HepG2 (cell line): Measurements from ENCODE around the gene CTIF. TPM values are rescaled to one million over a fixed set of nuclear protein-coding genes. Genes with fewer than 3 reads are reported as not detected.
A peak's percentile ranks its signal among the peaks of the same experiment; 100 is the strongest.

Experiments used
- ATAC-seq: fragments of 200-7000 bp; cut with Tn5 transposase; 3 replicates; pipeline ENCODE4 v1.9.1; 2020; ENCODE audit warnings: mild to moderate bottlenecking, moderate library complexity
- BruUV-seq: library from RNA; stranded (reverse); fragments of 400-500 nt; replicated peaks from 2 replicates; lab custom pipeline; 2021; lab: Mats Ljungman, UMichigan
- CTCF ChIA-PET: fragments of 300-600 bp; formaldehyde crosslinking; extraction: SDS; loops from one replicate; lab custom pipeline; 2021; ENCODE audit warnings: low total read pairs, inconsistent platforms, low intra/inter-chr PET ratio; lab: Yijun Ruan, JAX
- POLR2A ChIA-PET: fragments of 350-600 bp; sonication (Branson Sonifier 250); formaldehyde crosslinking; loops from one replicate; lab custom pipeline; 2020; ENCODE audit warnings: antibody characterized with exemption, inconsistent platforms; lab: Yijun Ruan, JAX
- DNase-seq: peaks from one replicate; pipeline ENCODE4 v3.0.0-alpha.2; 2015; ENCODE audit warnings: low spot score
- FAIRE-seq: peaks from 3 replicates; lab custom pipeline; 2011; peaks lifted over from hg19 to GRCh38; lab: Jason Lieb, UNC
- H2AFZ ChIP-seq: one replicate; pipeline ENCODE4 v1.6.1; 2011; ENCODE audit warnings: low read length, inconsistent platforms
- H3K27ac ChIP-seq: fragments of 300-600 bp; 3 replicates; pipeline ENCODE4 v1.8.0; 2011; ENCODE audit warnings: mixed run types, mild to moderate bottlenecking, mixed read lengths, low read length, inconsistent platforms; ENCODE audit not compliant: insufficient read depth; ENCODE audit errors: extremely low read length
- H3K27me3 ChIP-seq, 2 experiments: fragments of 200-600 bp in 1 of 2; 2 replicates in 1 of 2; 3 replicates in 1 of 2; pipeline versions ENCODE4 v1.6.0 to v1.8.0; 2011; ENCODE audit warnings: low read length in 2 of 2, mild to moderate bottlenecking in 2 of 2, moderate library complexity in 2 of 2, inconsistent platforms in 1 of 2; ENCODE audit not compliant: insufficient read depth in 2 of 2, control insufficient read depth in 1 of 2
- H3K36me3 ChIP-seq, 2 experiments: fragments of 200-600 bp in 1 of 2; replicated peaks in 1 of 2; 2 replicates in 1 of 2; 3 replicates in 1 of 2; pipeline versions ENCODE4 v1.5.1 to v1.8.0; 2011; ENCODE audit warnings: low read length in 2 of 2, inconsistent platforms in 1 of 2; ENCODE audit not compliant: insufficient read depth in 2 of 2, control insufficient read depth in 1 of 2
- H3K4me1 ChIP-seq: 2 replicates; pipeline ENCODE4 v1.5.1; 2012; ENCODE audit warnings: low read length, inconsistent platforms; ENCODE audit not compliant: insufficient read depth
- H3K4me2 ChIP-seq: 2 replicates; pipeline ENCODE4 v1.6.0; 2011; ENCODE audit warnings: low read depth, low read length, inconsistent platforms
- H3K4me3 ChIP-seq, 3 experiments: fragments of 200-600 bp in 1 of 3; sonication (generic), shearing (Covaris generic) in 1 of 3; replicated peaks in 1 of 3; 2 replicates each; pipeline ENCODE4 v1.5.1; 2011 to 2016; ENCODE audit warnings: low read length in 3 of 3, inconsistent platforms in 2 of 3, low read depth in 2 of 3, mild to moderate bottlenecking in 2 of 3, control low read depth in 1 of 3, mixed read lengths in 1 of 3; ENCODE audit not compliant: insufficient read depth in 1 of 3
- H3K79me2 ChIP-seq: one replicate; pipeline ENCODE4 v1.6.1; 2011; ENCODE audit warnings: low read length, inconsistent platforms; ENCODE audit not compliant: insufficient read depth
- H3K9ac ChIP-seq: 2 replicates; pipeline ENCODE4 v1.6.0; 2011; ENCODE audit warnings: mild to moderate bottlenecking, low read depth, low read length, inconsistent platforms; ENCODE audit not compliant: insufficient read depth
- H3K9me3 ChIP-seq: 2 replicates; pipeline ENCODE4 v1.5.1; 2012; ENCODE audit warnings: mild to moderate bottlenecking, low read length
- H4K20me1 ChIP-seq: 2 replicates; pipeline ENCODE4 v1.6.0; 2011; ENCODE audit warnings: inconsistent platforms, mild to moderate bottlenecking, low read length, moderate library complexity; ENCODE audit not compliant: insufficient read depth
- HNF4A ChIP-seq: sonication (generic); formaldehyde crosslinking; IDR thresholded peaks from 2 replicates; pipeline ENCODE4 v1.4.0; 2020; ENCODE audit warnings: missing genetic modification reagents
- HNRNPK ChIP-seq: fragments of 200-400 bp; formaldehyde crosslinking; IDR thresholded peaks from 2 replicates; pipeline ENCODE4 v1.6.1; 2018; ENCODE audit warnings: low read length, low read depth, moderate library complexity, mild to moderate bottlenecking; ENCODE audit not compliant: poor library complexity, severe bottlenecking
- PRMT3 ChIP-seq: sonication (generic); formaldehyde crosslinking; IDR thresholded peaks from 2 replicates; pipeline ENCODE4 v1.8.1; 2022; ENCODE audit warnings: low read depth, mild to moderate bottlenecking, moderate library complexity, missing genetic modification reagents, borderline replicate concordance
- ZNF460 ChIP-seq: sonication (generic); formaldehyde crosslinking; IDR thresholded peaks from 2 replicates; pipeline ENCODE4 v1.5.1; 2020; ENCODE audit warnings: missing genetic modification reagents, mild to moderate bottlenecking, borderline replicate concordance
- ZNF501 ChIP-seq: sonication (generic); formaldehyde crosslinking; IDR thresholded peaks from 2 replicates; pipeline ENCODE4 v1.5.1; 2020; ENCODE audit warnings: mild to moderate bottlenecking, moderate library complexity, missing genetic modification reagents
- WGBS: methylation state at CpG from one replicate; pipeline ENCODE4 v1.1.6; 2017; ENCODE audit warnings: low lambda C conversion rate; 5-methylcytosine and 5-hydroxymethylcytosine counted together
- in situ Hi-C: cut with HindIII; loops from 2 replicates; pipeline ENCODE4 v1.10.0; 2017; ENCODE audit warnings: low pct_unique_long_range_greater_than_20kb; ENCODE audit not compliant: extremely low pct_ligation_motif_present
- intact Hi-C: fragments of 100-400 bp; cut with micrococcal nuclease; formaldehyde crosslinking; loops from one replicate; pipeline ENCODE4 v1.10.0; 2022; ENCODE audit not compliant: unreplicated experiment
- polyA plus RNA-seq, 8 experiments: library from polyadenylated mRNA; depleted of rRNA in 3 of 8; stranded (reverse) in 7 of 8; unstranded in 1 of 8; fragments of >200 nt; fragmentation: Illumina TruSeq in 4 of 8; extraction: Trizol in 4 of 8; gene quantifications; 2 replicates each; pipeline versions ENCODE4 v1.2.1 to v1.2.3, GENCODE V29; 2011 to 2016; ENCODE audit warnings: low read depth in 4 of 8, missing spikeins in 1 of 8, mixed read lengths in 1 of 8; ENCODE audit not compliant: insufficient read depth in 1 of 8
- total RNA-seq, 5 experiments: library from RNA; depleted of rRNA; stranded (reverse); fragments of >200 nt; fragmentation: Illumina TruSeq; extraction: Trizol; gene quantifications; 2 replicates each; pipeline ENCODE4 v1.2.3, GENCODE V29; 2016; ENCODE audit warnings: low read depth in 1 of 5
- TF ChIP-seq, protein P1 (sequence below): sonication (generic); formaldehyde crosslinking; IDR thresholded peaks from 2 replicates; pipeline ENCODE4 v1.5.0; 2020; ENCODE audit warnings: mild to moderate bottlenecking, missing genetic modification reagents, moderate library complexity

Gene CTIF
- total and polyA plus RNA-seq, 2 of the 13 experiments (the other 11 are each of a cell fraction or from before 2014, with no cell fraction given): 18.2 to 28.0 TPM

DNA sequence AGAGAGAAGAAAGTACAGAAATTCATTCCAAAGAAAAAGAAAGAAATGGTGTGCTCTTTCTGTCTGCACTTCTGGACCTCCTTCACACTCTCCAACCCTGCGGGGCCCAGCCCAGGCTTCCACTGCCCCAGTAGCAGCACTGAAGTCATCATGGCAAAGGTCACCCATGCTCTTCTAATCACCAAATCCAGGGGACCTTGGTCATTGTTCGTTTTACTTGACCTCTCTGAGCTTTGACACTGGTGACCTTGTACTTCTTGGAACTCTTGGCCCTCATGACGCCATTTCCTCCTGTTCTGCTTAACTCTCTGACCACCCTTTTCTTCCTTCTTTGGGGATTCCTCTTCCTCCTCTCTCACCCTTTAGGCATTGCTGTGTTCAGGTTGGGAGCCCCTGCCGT lies 306.3 kb downstream of the CTIF start:
- POLR2A ChIA-PET: no interaction called here
- no peaks in the 10 kb centered on the region for H4K20me1 ChIP-seq
- peaks cover 7% of the 10 kb centered on the region; the same call in 1 of the 2 replicates for H3K4me1 ChIP-seq
- BruUV-seq: no TSS peak
- H3K27ac ChIP-seq: no peak overlapping the region
- H3K79me2 ChIP-seq: no peaks in the 10 kb centered on the region
- WGBS: 79% methylated on average over 4 of the region's 4 CpGs
- TF ChIP-seq, protein P1, sequence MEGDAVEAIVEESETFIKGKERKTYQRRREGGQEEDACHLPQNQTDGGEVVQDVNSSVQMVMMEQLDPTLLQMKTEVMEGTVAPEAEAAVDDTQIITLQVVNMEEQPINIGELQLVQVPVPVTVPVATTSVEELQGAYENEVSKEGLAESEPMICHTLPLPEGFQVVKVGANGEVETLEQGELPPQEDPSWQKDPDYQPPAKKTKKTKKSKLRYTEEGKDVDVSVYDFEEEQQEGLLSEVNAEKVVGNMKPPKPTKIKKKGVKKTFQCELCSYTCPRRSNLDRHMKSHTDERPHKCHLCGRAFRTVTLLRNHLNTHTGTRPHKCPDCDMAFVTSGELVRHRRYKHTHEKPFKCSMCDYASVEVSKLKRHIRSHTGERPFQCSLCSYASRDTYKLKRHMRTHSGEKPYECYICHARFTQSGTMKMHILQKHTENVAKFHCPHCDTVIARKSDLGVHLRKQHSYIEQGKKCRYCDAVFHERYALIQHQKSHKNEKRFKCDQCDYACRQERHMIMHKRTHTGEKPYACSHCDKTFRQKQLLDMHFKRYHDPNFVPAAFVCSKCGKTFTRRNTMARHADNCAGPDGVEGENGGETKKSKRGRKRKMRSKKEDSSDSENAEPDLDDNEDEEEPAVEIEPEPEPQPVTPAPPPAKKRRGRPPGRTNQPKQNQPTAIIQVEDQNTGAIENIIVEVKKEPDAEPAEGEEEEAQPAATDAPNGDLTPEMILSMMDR (CRISPR knock-in tag): no peak
- TF ChIP-seq HNRNPK: peak; percentile 38
- TF ChIP-seq HNF4A (CRISPR knock-in tag): 0 out of 2 replicates have a peak, but pooled peaks have one; percentile 10
- TF ChIP-seq ZNF501 (CRISPR knock-in tag): no peak
- TF ChIP-seq PRMT3 (CRISPR knock-in tag): no peak
- no peak for TF ChIP-seq ZNF460 (CRISPR knock-in tag)
- no peak for FAIRE-seq
- intact Hi-C loops: no loop called here
- H2AFZ ChIP-seq: no peak overlapping the region
- in situ Hi-C loops: no loop called here
- CTCF ChIA-PET: no interaction called here
- DNase-seq: no peak
- H3K9ac ChIP-seq: no peak overlapping the region
- H3K4me2 ChIP-seq: no peak overlapping the region
- peaks cover 0 to 4% of the 10 kb centered on the region in 2 experiments; a peak in 2 of 5 replicates for H3K36me3 ChIP-seq
- no peaks in the 10 kb centered on the region for H3K9me3 ChIP-seq
- no peaks in the 10 kb centered on the region for H3K27me3 ChIP-seq
- H3K4me3 ChIP-seq: no peak overlapping the region
- no peak for ATAC-seq
